Activated CD4-positive, alpha-beta T cell treated with anti-CD3 and anti-CD28 coated beads, Interleukin-2, Interleukin-6, amounts not matched to agents 100 ng/mL and 50 ng/mL, durations not matched to agents 16 hours and 8 hours (primary cell): ENCODE data around the gene SLC16A2.
"Not testable (repeated sequence)": the region's sequence is repeated elsewhere in the genome, so short reads cannot be mapped to it uniquely, and the experiment has no call there.

Experiments
- DNase-seq: peaks from one replicate; pipeline ENCODE4 v3.0.0-alpha.2; 2020

The SLC16A2 gene

DNA sequence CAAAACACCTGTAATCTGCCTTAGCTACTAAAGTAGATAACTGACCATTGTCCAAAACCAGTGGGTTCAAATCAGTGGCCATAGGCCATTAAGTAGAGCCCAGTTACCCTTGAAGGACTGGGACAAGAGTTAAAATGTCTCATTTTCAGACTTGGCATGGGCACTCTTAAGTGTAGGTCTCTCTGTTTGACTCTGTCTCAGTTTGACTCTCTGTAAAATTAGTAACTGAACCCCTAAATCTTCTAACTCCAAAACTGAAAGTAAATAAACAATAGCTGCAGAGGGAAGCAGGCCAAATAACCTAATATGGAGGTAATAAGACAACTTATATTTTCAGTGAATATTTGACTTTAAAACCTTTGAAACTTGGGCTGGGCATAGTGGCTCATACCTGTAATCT is 89.1 kb downstream of the SLC16A2 start:
- DNase-seq: no peak

- no peak for DNase-seq
These were observed 90.4 kb downstream of the SLC16A2 start for GRCh38 chrX:74511704-74512103.

DNA sequence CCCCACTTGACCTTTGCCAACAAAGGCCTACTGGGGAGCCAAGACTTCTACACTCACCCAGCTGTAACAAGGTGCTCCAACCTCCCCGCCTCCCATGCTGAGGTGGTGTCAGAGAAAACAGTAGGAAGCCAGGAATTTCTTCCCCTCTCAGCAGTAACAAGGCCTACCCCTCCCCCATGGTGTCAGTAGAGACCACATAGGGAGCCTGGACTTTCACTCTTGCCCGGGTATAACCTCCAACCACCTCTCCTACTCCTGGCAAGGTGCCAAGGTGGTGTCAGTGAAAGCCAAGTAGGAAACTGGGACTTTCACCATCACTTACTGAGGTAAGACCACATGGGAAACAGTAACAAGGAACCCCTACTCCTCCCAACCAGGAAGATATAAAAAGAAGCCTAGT is 93.1 kb downstream of the SLC16A2 start:
- DNase-seq: no peak

GRCh38 chrX:74515356-74515755 is 94.1 kb downstream of the SLC16A2 start:
- no peak for DNase-seq

DNA sequence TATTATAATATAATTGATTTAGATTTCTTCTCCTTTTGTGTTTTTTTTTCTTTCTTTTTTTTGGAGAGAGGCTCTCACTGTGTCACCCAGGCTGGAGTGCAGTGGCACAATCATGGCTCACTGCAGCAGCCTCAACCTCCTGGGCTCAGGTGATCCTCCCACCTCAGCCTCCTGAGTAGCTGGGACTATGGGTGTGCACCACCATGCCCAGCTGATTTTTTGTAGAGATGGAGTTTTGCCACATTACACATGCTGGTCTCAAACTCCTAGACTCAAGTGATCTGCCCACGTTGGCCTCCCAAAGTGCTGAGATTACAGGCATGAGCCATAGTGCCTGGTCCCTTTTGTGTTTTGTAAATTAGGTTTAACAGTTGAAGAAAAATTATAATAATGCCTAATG is 94.7 kb downstream of the SLC16A2 start:
- not testable (repeated sequence) for DNase-seq

DNA sequence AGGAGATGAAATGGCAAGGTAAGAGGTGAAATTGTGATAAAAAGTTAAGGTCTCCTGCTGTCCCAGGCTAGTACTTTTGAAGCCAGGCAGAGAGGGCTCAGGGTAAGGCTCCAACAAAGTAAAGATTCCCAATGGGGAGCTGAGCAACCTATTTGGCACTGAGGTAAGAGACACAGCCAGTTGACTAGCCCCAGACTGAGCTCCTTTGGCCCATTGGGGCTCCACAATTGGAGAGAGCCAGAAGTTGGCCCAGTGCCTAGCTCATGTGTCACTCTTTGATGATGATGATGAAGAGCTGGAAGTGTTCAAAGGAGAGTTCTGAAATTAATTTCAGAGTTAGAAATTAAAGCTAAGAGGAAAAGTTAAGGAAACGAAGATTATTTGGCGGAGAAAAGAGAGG is 98.6 kb downstream of the SLC16A2 start:
- DNase-seq: no peak

- no peak for DNase-seq
These were observed 99.0 kb downstream of the SLC16A2 start for GRCh38 chrX:74520291-74520690.

- no peak for DNase-seq
These were observed 99.6 kb downstream of the SLC16A2 start for GRCh38 chrX:74520896-74521295.

DNA sequence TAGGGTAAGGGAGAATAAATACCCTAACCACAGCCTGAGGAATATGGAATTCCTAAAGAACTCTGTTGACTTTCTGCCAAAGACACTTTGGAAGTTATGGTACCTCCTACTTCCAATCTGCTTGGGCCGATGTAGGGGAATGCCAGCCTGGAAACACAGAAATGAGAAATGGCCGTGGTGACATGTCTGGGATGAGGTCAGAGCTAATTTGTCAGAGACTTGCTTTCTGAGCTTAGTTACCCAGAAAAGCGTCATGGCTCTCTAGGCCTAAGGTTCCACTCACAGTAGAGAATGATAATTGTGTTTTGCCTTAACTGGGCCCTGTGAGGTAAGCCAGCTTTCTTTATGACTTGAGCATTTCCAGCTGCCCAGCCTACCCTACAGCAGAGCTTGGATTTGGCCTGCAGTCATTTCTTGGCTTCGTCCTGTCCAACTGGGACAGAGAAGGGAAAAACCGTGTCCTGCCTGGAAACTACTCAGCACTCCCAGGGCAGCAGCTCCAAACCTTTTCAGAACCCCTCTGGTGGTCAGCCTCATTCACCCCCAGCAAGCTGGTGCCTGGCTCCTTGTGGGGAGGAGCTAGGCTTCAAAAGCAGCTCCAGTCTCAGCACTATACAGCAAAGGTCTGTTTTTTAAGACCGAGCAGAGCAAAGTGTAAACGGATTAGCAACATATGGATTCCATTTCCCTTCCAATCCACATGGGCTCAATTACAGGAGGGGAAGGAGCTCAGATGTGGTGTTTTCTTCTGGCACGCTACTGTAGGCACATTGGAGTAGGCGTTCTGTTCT is 100.9 kb downstream of the SLC16A2 start:
- DNase-seq: no peak

- no peak for DNase-seq
These were observed 101.9 kb downstream of the SLC16A2 start for GRCh38 chrX:74523224-74523623.

DNA sequence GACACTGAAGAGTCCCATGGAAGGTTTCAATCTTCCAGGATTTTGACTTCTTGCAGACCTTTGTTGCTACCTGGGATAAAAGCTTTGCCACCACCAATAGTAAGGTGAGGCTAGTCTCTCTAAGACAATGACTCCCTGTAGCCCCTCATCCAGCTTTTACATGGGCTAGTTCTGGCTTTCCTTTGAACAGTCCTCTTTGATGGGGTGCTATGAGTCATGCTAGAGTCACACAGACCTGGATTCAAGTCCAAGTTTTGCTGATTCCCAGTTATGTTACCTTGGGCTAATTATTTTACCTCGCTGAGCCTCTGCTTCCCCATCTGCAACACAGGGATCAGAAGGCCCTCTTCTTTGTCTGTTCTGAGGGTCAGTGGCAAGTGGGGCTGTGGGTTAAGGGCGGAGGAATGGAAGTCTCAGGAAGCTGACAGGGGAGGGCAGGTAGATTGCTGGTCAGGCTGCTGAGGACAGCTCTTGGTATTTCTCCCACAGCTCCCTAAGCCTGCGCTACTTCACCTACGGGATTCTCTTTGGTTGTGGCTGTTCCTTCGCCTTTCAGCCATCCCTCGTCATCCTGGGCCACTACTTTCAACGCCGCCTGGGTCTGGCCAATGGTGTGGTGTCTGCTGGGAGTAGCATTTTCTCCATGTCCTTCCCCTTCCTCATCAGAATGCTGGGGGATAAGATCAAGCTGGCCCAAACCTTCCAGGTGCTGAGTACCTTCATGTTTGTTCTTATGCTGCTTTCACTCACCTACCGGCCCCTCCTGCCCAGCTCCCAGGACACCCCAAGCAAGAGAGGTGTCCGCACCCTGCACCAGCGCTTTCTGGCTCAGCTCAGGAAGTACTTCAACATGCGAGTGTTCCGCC is 102.8 kb downstream of the SLC16A2 start:
- DNase-seq: no peak

DNA sequence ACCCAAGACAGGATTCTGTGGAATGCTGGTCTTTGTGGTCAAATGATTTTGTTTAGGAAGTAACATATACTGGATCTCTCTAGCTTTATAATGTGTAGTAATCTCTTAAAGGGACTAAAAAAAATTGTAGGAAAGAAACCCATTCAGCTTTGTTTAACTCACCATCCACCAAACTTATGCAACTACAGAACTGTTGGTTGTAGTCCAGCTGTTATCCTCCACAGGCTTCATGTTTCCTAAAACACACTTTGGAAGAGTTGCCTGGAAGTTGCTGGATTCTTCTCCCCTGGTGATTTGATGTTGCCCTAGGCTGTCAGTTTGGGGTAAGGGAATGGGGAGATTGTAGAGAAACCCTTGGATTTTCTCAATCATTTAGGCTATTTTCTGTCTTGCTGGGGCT is 103.8 kb downstream of the SLC16A2 start:
- no peak for DNase-seq

DNA sequence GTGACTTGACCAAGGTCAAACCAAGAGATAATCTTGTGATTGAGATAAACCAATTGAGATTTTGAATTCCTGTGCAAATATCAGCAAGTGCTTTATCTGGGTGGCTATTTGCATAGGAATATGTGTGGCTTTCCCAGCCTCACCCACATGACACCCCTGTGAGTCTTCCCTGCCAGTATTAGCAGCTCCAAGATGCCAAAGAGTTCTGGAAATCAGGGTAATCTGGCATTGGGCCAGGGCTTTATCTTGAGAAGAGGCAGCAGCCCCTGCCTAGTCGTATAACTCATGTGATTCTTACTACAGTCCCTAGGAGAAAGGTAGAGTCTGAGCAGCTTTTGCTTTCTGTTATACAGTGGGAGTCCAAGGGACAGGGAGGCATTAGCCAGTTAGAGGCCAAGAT is 105.5 kb downstream of the SLC16A2 start:
- DNase-seq: no peak

DNA sequence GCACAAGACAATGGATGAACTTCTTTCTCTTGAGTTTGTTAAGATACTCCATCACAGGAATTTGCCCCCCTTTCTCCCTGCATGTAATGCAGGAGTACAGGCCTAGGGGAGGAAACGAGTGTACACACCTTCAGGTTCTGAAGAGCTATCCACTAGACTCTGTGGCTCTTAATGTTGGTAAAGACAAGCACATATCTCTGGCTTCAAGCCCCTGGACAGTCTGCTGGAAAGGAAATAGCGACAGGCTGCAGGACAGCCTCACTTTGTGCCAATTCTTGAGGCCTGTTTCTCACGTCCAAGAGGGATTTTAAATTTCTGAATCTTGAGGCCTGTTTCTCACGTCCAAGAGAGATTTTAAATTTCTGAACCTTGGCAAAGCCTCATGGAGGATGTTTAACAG is 106.1 kb downstream of the SLC16A2 start:
- DNase-seq: no peak

GRCh38 chrX:74529311-74529710 is 108.0 kb downstream of the SLC16A2 start:
- no peak for DNase-seq

DNA sequence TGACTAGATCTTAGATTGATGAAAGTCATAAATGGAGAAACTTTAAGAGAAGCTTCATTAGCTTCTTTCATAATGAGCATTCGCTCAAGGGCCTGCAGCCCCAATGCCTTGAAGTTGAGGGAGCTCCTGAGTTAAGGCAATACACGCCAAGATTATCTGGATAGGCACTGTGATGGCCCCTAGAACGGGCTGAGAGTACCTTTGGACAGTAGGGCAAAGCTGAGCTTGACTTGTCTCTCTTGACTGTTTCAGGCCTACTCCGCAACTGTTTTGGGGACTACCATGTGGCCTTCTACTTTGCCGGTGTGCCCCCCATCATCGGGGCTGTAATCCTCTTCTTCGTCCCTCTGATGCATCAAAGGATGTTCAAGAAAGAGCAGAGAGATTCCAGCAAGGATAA is 109.8 kb downstream of the SLC16A2 start:
- no peak for DNase-seq

GRCh38 chrX:74534569-74535038 is 113.3 kb downstream of the SLC16A2 start:
- DNase-seq: peak; percentile 70

- no peak for DNase-seq
These were observed 113.8 kb downstream of the SLC16A2 start for GRCh38 chrX:74535086-74535407.

- DNase-seq: peak; percentile 44
These were observed 114.3 kb downstream of the SLC16A2 start for GRCh38 chrX:74535408-74536151.

- peak; percentile 17 for DNase-seq
These were observed 115.0 kb downstream of the SLC16A2 start for GRCh38 chrX:74536152-74536831.

DNA sequence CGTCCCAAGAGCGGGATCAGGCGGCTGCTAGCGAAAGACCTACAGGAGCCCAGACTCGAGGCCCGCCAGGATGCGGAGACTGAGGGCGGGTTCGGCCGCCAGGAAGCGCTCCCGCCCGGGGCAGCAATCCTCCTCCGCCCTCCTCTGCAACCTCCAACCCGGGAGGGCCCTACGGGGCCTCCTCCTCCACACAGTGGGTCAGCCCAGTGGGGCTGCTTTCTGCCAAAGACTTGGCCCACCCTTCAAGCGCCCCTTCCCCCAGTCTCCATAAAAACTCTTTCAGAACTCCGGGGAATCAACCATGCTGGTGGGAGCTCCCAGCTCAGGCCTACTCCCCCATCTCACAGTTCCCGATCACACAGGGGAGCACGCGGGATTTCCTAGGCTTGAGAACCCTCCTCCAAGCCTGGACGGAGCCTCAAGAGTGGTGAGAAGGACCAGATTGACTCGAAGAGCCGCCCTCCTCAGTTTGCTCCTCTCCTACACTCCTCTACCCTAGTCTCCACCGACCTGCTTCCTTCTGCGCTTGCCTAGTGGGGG is 115.6 kb downstream of the SLC16A2 start:
- DNase-seq: no peak

DNA sequence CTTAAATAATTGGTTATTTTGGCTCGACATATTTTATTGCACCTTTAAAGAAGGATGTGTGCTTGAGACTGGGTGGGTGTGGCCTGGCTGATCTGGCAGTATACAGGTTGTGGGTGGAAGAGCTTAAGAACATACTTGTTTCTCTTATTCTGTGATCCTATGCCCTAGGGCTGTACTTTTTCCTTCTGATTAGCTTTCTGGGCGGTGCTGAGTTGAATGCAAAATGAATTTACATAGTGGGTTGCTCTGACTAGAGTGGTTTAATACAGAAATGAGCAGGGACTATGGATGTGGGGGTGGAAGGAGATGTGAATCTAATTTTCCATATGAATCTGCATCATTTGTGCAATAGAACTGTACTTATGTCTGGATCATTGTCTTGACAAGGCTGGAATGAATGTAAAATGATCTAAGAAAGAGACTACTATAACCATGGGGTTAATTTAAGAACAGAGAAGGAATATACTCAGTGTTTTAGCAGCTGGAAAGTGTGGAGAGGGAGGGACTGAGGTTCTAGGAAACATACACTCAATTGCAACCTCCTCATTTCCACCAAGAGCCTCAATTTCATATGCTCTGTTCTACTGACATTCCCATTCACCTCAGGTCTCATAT is 119.4 kb downstream of the SLC16A2 start:
- no peak for DNase-seq
